Uterus (tissue), 2 donors: ENCODE measurements around the gene CCNY.

Experiments
- CTCF ChIP-seq, 4 experiments: fragments of 200-600 bp in 2 of 4; fragments of 450-650 bp in 2 of 4; sonication (generic) in 2 of 4; IDR thresholded peaks; one replicate each; pipeline ENCODE4 v1.5.1; 2016 to 2019; ENCODE audit warnings: antibody characterized with exemption in 4 of 4, mild to moderate bottlenecking in 2 of 4, moderate library complexity in 1 of 4
- POLR2A ChIP-seq, 2 donors: fragments of 450-650 bp; IDR thresholded peaks; one replicate each; pipeline ENCODE4 v1.6.1; 2016; ENCODE audit warnings: antibody characterized with exemption in 2 of 2, mild to moderate bottlenecking in 1 of 2, moderate library complexity in 1 of 2

GRCh38 chr10:35470925-35471315, 134.6 kb downstream of the CCNY start:
- TF ChIP-seq CTCF (IDR thresholded peaks at IDR 0.05) = no peak
- TF ChIP-seq POLR2A (IDR thresholded peaks at IDR 0.05) = no peak
